ENCODE measurements around the gene NSF.
"Not testable (repeated sequence)": the region's sequence is repeated elsewhere in the genome, so short reads cannot be mapped to it uniquely, and the experiment has no call there.

Gene NSF

GRCh38 chr17:46590157-46591146 lies at the start of gene NSF:
Gene NSF, plus strand, starts transcription at chr17:46590669. Its CDS starts 107 bp downstream, at chr17:46590776.
- DNase-seq = not testable (repeated sequence)

GRCh38 chr17:46548607-46549006 lies 41.9 kb upstream of the NSF start:
- not testable (repeated sequence) for DNase-seq

- DNase-seq = not testable (repeated sequence)
Measured at GRCh38 chr17:46559155-46559554, 31.3 kb upstream of the NSF start.

GRCh38 chr17:46560048-46560447 lies 30.4 kb upstream of the NSF start:
- DNase-seq = not testable (repeated sequence)

GRCh38 chr17:46566284-46566683 lies 24.2 kb upstream of the NSF start:
- not testable (repeated sequence) for DNase-seq

- DNase-seq = not testable (repeated sequence)
Measured at GRCh38 chr17:46566980-46567379, 23.5 kb upstream of the NSF start.

- DNase-seq = not testable (repeated sequence)
Measured at GRCh38 chr17:46571796-46572195, 18.7 kb upstream of the NSF start.

GRCh38 chr17:46579083-46580075 lies 11.1 kb upstream of the NSF start, which contains the start of gene ARL17A:
Gene ARL17A, minus strand, starts transcription at chr17:46579691. Its CDS starts 3,369 bp downstream, at chr17:46576322.
- peak; percentile 58 for DNase-seq

GRCh38 chr17:46580082-46580481 lies 10.4 kb upstream of the NSF start:
- not testable (repeated sequence) for DNase-seq

GRCh38 chr17:46585444-46585843 lies 5.0 kb upstream of the NSF start:
- DNase-seq = not testable (repeated sequence)

GRCh38 chr17:46591332-46591731 lies 863 bp downstream of the NSF start:
- not testable (repeated sequence) for DNase-seq

GRCh38 chr17:46598344-46598931 lies 8.0 kb downstream of the NSF start:
- not testable (repeated sequence) for DNase-seq

- not testable (repeated sequence) for DNase-seq
Measured at GRCh38 chr17:46600767-46601166, 10.3 kb downstream of the NSF start.

GRCh38 chr17:46603125-46603524 lies 12.7 kb downstream of the NSF start:
- DNase-seq = not testable (repeated sequence)

GRCh38 chr17:46611304-46611703 lies 20.8 kb downstream of the NSF start:
- not testable (repeated sequence) for DNase-seq

- DNase-seq = not testable (repeated sequence)
Measured at GRCh38 chr17:46613876-46614275, 23.4 kb downstream of the NSF start.

GRCh38 chr17:46617121-46617520 lies 26.7 kb downstream of the NSF start:
- DNase-seq = not testable (repeated sequence)

- DNase-seq = not testable (repeated sequence)
Measured at GRCh38 chr17:46618975-46619374, 28.5 kb downstream of the NSF start.

- DNase-seq = not testable (repeated sequence)
Measured at GRCh38 chr17:46623790-46624189, 33.3 kb downstream of the NSF start.

GRCh38 chr17:46624726-46625125 lies 34.3 kb downstream of the NSF start:
- not testable (repeated sequence) for DNase-seq

GRCh38 chr17:46627452-46627851 lies 37.0 kb downstream of the NSF start:
- not testable (repeated sequence) for DNase-seq

GRCh38 chr17:46628753-46629436 lies 38.4 kb downstream of the NSF start:
- DNase-seq = not testable (repeated sequence)
